Ramos (cell line): ENCODE measurements around the gene CHRNA7.
"Not testable (repeated sequence)": the region's sequence is repeated elsewhere in the genome, so short reads cannot be mapped to it uniquely, and the experiment has no call there.

Source experiments
- in situ Hi-C: fragments of 300-500 bp; cut with MboI; formaldehyde crosslinking; loops from one replicate; pipeline ENCODE4 v1.14.3; 2022; ENCODE audit warnings: low sequenced_read_pairs; ENCODE audit not compliant: unreplicated experiment

Gene CHRNA7

DNA sequence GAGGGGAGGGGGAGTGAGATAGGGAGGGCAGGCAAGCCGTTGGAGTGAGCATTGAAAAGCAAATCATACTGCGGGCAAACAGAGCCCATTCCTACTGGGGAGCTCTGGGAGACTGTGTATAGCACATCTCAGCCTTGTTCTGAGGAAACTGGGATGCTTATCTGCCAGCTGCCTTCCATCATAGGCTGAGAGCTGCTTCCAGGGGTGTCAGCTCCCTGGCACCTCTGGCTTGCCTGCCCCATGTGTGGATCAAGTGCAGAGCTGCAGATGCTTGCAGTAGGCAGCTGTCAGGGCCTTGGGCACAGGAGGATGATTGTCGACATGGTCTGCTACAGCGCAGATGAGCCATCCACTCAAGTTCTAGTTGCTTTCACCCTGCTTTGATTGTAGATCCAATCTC lies 86.8 kb downstream of the CHRNA7 start:
- in situ Hi-C loops = no loop called here

GRCh38 chr15:32119286-32119685 lies 89.0 kb downstream of the CHRNA7 start:
- in situ Hi-C loops = no loop called here

- in situ Hi-C loops = no loop called here
Measured at GRCh38 chr15:32119694-32120330, 89.5 kb downstream of the CHRNA7 start.

DNA sequence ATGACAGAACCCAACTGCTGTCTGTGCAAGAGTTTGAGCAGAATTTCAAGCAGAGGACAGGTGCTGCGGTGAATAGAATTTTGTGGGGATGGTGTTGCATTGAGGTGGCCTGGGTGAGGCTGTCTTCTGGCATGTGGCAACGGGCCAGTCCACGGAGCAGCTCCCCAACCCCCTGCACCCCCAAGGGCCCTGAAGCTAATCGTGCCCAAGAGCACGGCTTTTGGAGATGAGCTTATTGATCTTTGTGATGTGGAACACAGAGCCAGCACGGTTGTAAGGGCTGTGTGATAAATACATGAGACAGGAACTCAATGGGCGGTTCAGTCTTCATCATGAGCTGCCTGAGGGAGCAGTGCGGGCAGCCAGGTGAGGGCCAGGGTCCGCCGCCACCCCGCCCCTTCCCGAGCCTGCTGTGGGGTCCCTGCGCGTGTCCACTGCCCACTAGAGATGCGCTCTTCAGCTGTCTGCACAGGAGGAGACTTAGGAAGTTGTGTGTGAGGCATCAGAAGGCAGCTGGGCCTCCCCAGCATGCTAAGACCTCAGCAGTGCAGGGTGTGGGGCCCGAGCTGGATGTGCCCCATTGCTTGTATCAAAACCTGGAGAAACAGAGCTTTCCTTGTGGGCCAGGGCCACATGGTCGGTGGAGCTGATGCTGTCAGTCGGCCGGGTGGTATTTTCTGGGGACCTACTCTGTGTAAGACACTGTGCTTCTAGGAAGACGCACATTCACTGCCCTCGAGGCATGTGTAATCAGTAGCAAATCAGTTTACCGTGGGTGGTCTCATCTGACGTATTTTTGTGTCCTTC lies 90.5 kb downstream of the CHRNA7 start:
- in situ Hi-C loops = no loop called here

GRCh38 chr15:32121384-32121695 lies 91.0 kb downstream of the CHRNA7 start:
- in situ Hi-C loops = no loop called here

DNA sequence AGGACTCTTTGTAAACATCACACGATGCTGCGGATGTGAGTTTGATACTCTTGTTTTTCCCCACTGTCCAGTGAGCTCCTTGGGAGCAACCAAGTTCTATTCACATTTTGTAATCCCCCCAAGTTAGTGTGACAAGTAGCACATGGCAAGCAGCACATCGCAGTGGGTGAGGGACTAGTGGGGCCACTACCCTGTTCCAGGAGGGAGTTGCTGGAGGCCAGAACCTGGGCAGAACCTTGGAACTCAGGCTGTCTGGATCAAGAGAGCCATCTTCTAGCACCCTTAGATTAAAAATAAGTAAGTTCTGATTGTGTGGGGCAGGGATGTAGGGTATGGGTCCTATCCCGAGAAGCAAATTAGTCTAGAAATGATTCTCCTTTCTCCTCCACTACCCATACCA lies 91.7 kb downstream of the CHRNA7 start:
- in situ Hi-C loops = no loop called here

DNA sequence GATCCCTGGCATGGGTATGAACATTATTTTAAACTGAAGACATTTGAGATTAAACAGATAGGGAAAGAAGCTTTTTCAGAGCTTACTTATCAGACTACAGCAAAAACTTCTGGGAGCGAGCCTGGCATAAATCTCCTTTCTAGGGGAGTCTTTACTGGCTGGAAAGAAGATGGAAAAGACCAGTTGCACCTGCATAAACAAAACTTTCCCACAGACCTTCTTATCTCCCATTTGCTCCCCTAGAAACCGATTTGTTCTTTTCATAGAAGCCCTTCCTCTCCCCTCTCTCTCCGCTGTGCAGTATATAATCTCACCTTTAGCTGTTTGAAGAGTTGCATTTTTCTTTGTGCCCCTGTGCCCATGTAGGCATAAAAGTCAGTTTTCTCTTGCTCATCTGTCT lies 93.2 kb downstream of the CHRNA7 start:
- in situ Hi-C loops = no loop called here

DNA sequence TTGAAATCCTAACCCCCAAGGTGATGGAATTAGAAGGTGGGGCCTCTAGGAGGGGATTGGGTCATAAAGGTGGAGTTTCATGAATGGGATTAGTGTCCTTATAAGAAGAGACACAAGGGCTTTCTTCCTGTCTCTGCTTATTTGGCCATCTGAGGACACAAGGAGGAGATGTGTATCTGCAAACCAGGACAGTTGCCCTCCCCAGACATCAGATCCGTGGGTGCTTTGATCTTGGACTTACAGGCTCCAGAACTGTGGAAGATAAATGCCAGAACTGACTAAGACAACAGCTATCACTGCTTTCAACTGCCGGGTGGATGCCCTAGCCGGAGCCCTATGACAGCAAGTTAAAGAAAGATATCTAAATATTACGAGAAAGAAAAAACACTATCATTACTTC lies 94.4 kb downstream of the CHRNA7 start:
- in situ Hi-C loops = loop anchor here (25.0 kb wide), 1 partner anchor 1737 kb away; the partner anchor contains the start of gene CHRFAM7A

DNA sequence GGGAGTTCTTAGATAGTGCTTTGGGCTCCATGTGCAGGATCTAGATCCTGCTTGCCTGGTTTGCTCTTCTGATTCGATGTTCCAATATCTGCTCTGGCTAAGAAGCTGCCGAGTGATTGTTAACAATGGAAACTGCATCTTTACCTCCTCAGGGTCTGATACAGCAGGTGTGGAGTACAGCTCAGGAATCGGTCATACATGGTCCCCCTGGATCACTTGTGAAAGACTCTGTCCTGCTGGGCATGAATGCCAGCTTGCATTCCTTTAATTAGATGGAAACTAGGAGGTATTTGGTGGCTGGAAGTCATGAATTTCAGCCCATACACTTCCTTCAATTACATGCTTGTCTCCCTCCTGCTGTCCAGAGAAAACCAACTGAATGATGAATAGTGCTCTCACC lies 95.3 kb downstream of the CHRNA7 start:
- in situ Hi-C loops = loop anchor here (25.0 kb wide), 1 partner anchor 1738 kb away; the partner anchor contains the start of gene CHRFAM7A

GRCh38 chr15:32129815-32130214 lies 99.5 kb downstream of the CHRNA7 start:
- in situ Hi-C loops = loop anchor here (25.0 kb wide), 1 partner anchor 1743 kb away; the partner anchor contains the start of gene CHRFAM7A

GRCh38 chr15:32130823-32131222 lies 100.5 kb downstream of the CHRNA7 start:
- in situ Hi-C loops = loop anchor here (25.0 kb wide), 1 partner anchor 1744 kb away; the partner anchor contains the start of gene CHRFAM7A

DNA sequence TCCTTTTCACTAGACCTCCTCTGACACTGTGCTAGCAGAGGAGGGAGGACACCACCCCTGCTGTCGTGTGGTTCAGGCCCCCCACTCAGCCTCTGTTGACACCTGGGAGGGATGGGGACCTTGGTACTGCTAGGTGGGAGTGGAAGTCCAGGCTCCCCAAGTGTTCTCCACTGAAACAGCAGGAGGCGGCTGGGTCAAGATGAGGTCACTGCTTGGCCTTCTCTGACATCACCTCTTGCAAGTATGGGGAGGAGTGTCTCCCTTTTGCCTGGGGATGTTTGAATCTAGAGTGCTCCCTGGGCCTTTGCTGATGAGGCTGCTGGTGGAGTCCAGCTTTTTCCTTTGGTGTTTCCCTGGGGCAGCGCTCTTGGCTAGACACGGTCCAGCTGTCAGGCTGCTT lies 101.5 kb downstream of the CHRNA7 start:
- in situ Hi-C loops = loop anchor here (25.0 kb wide), 1 partner anchor 1745 kb away; the partner anchor contains the start of gene CHRFAM7A

DNA sequence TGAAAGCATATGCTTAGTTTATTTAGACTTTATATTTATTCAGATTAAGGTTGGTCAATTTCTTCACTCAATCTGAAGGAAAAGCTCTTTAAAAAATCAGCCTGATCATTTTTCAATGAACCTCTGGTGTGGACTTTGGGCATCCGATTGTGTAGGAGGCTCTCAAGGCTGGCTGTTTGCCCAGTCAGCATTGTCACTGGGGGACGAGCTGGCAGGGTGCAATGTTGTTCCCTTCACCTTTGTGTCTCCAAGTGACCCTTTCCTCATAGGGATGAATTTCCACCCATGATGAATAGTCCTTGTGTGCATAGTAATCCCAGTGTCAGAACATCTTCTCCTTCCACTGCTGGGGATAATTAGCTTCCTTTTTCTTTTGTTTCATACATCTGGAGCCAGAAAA lies 102.5 kb downstream of the CHRNA7 start:
- in situ Hi-C loops = loop anchor here (25.0 kb wide), 1 partner anchor 1746 kb away; the partner anchor contains the start of gene CHRFAM7A

GRCh38 chr15:32134842-32135241 lies 104.5 kb downstream of the CHRNA7 start:
- in situ Hi-C loops = loop anchor here (25.0 kb wide), 1 partner anchor 1748 kb away; the partner anchor contains the start of gene CHRFAM7A

GRCh38 chr15:32135335-32135734 lies 105.0 kb downstream of the CHRNA7 start:
- in situ Hi-C loops = loop anchor here (25.0 kb wide), 1 partner anchor 1748 kb away; the partner anchor contains the start of gene CHRFAM7A

GRCh38 chr15:32145512-32145911 lies 115.2 kb downstream of the CHRNA7 start:
- in situ Hi-C loops = loop anchor here (5.0 to 25.0 kb wide), 2 partner anchors 33 to 1758 kb away; partner anchors contain the start of gene CHRFAM7A

- in situ Hi-C loops = loop anchor here (5.0 to 25.0 kb wide), 2 partner anchors 37 to 1762 kb away; partner anchors contain the start of gene CHRFAM7A
Measured at GRCh38 chr15:32148833-32149555, 118.7 kb downstream of the CHRNA7 start.

DNA sequence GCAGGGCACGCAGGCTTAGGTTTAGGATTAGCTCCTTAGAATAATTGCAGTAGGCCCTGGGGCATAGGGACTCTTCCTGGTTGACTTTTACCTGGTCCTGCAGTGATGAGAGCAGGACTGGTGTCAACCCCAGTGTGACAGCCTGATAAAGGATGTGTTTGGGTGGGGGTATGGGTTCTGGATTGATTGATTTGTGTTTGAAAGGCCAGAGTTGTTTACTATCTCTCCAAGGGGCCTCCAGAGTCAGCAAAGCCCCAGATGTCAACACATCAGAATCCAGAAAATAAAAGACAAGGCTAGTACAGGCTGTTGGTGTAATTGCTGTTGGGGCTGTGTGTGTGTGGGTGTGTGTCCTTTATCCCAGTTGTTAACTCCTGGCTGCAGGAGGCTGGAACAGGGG lies 122.3 kb downstream of the CHRNA7 start:
- in situ Hi-C loops = no loop called here

DNA sequence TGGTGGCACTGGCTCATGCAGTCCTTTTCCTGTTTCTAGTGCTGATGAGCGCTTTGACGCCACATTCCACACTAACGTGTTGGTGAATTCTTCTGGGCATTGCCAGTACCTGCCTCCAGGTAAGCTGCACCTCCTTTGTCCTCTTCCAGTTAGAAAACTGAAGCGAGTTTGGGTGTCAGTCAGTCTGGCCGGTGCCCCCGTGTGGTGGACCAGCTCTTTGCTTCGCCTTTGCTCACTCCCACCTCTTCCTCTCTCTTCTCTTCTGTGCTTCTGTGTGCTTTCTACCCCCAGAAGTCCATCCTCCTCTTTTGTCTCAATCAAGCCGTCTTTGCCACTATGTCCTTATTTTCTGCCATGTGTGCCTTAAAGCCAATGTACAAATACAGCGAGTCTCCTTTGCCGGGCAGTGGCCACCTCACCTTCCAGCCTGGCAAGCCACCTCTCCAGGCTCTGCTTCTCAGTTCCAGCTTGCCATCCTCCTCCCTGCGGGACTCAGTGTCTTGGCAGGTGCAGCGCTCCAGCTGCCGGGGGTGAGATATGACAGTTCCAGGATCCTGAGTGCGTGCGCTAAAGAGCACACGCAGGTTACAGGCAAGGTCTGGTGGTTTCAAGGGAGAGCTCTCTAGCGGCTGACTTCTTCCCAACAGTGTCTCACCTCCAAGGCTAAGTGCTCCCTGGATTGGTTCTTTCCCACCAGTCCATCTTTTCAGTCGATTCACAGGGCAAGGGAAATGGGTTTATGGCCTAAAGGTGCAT lies 123.7 kb downstream of the CHRNA7 start:
- in situ Hi-C loops = not testable (repeated sequence)

DNA sequence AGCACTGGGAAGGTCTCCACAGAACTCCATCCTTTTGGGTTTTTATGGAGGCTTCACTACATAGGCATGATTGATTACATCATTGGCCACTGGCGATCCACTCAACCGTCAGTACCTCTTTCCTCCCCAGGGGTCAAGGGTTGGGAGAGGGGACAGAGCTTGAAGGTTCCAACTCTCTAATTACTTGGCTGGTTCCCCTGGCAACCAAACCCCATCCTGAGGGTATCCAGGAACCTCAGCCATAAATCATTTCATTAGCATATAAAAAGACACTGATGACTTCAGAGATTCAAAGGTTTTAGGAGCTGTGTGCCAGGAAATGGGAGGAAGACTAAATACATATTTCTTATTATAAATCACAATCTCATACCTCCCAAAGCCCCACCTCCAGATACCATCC lies 131.8 kb downstream of the CHRNA7 start:
- in situ Hi-C loops = not testable (repeated sequence)
